Cardiac fibroblast (primary cell): ENCODE measurements around the gene CYTIP.
"Not testable (repeated sequence)": the region's sequence is repeated elsewhere in the genome, so short reads cannot be mapped to it uniquely, and the experiment has no call there.

Experiments
- DNase-seq, 2 donors: peaks; one replicate each; pipeline versions ENCODE4 v3.0.0 to v3.0.0-alpha.2; 2010; ENCODE audit warnings: low read depth in 2 of 2
- H3K4me3 ChIP-seq, 2 donors: replicated peaks in 1 of 2; 1 replicate in 1 of 2; 2 replicates in 1 of 2; pipeline ENCODE4 v1.5.1; 2011; ENCODE audit warnings: low read depth in 2 of 2, low read length in 2 of 2, mild to moderate bottlenecking in 2 of 2, moderate library complexity in 1 of 2
- TF ChIP-seq, protein P1 (sequence below): IDR thresholded peaks from one replicate; pipeline ENCODE4 v1.5.1; 2011; ENCODE audit warnings: low read depth, mild to moderate bottlenecking, low read length, inconsistent platforms

The CYTIP gene

DNA sequence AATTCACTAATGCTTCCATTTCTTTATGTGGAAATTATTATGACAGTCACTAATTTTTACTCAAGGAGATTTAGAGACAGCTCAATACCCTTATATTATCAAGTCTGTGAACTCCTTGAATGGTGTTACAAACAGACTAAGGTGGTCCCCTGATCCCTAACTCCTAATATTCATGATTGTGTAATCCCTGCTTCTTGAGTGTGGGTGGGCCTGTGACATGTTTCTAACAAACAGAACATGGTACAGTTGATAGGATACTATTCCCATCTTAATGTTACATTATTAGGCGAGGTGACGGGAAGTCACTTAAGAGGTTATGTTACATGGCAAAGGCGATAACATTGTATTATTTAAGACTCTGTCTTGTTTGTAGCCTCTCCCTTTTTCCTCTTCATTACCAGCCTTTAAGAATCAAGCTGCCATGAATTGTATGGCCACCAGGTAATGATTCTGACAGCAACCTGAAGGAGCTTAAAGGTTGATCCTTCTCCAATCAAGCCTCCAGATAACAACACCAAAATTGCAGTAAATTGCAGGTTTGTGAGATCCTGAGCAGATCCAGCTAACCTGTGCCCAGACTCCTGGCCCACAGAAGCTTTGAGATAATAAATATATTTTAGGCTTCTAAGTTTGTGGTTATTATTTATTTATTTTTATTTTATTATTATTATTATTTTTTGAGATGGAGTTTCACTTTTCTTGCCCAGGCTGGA lies 32.1 kb downstream of the CYTIP start:
- TF ChIP-seq, protein P1, sequence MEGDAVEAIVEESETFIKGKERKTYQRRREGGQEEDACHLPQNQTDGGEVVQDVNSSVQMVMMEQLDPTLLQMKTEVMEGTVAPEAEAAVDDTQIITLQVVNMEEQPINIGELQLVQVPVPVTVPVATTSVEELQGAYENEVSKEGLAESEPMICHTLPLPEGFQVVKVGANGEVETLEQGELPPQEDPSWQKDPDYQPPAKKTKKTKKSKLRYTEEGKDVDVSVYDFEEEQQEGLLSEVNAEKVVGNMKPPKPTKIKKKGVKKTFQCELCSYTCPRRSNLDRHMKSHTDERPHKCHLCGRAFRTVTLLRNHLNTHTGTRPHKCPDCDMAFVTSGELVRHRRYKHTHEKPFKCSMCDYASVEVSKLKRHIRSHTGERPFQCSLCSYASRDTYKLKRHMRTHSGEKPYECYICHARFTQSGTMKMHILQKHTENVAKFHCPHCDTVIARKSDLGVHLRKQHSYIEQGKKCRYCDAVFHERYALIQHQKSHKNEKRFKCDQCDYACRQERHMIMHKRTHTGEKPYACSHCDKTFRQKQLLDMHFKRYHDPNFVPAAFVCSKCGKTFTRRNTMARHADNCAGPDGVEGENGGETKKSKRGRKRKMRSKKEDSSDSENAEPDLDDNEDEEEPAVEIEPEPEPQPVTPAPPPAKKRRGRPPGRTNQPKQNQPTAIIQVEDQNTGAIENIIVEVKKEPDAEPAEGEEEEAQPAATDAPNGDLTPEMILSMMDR = no peak
- no peak for DNase-seq
- H3K4me3 ChIP-seq = no peak overlapping the region

DNA sequence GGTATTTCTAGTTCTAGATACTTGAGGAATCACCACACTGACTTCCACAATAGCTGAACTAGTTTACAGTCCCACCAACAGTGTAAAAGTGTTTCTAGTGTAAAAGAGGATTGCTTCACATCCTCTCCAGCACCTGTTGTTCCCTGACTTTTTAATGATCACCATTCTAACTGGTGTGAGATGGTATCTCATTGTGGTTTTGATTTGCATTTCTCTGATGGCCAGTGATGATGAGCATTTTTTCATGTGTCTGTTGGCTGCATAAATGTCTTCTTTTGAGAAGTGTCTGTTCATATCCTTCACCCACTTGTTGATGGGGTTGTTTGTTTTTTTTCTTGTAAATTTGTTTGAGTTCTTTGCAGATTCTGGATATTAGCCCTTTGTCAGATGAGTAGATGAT lies 38.5 kb downstream of the CYTIP start:
- not testable (repeated sequence) for DNase-seq

DNA sequence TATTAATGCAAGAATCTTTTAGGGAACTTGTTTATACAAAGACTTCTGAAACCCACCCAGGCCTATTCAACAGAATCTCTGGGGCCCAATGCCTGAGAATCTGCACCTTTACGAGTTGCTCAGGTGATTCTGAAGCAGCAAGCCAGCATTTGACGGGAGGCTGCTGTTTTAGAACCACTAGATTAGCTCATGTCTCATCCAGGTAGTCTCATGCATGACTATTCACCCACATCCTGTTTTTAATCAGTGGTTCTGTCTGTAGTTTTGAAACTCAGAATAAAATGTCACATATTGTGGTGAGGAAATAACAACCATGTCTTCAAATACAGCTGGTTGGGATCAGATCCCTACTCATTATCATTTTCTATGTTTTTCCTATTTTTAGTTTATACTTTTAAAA lies 39.5 kb downstream of the CYTIP start:
- TF ChIP-seq, protein P1 = no peak
- peak in 1 of 2 donors; percentile 44 for DNase-seq
- no peak overlapping the region for H3K4me3 ChIP-seq

More for the DNA sequence above, 38.5 kb downstream of the CYTIP start:
- not testable (repeated sequence) for H3K4me3 ChIP-seq

DNA sequence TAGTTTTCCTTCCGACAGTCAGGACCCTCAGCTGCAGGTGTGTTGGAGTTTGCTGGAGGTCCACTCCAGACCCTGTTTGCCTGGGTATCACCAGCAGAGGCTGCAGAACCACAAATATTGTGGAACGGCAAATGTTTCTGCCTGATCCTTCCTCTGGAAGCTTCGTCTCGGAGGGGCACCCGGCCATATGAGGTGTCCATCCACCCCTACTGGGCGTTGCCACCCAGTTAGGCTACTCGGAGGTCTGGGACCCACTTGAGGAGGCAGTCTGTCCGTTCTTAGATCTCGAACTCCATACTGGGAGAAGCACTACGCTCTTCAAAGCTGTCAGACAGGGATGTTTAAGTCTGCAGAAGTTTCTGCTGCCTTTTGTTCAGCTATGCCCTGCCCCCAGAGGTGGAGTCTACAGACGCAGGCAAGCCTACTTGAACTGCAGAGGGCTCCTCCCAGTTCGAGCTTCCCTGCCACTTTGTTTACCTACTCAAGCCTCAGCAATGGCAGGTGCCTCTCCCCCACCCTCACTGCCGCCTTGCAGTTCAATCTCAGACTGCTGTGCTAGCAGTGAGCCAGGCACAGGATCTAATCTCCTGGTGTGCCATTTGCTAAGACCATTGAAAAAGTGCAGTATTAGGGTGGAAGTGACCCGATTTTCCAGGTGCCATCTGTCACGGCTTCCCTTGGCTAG lies 40.9 kb downstream of the CYTIP start:
- not testable (repeated sequence) for H3K4me3 ChIP-seq, DNase-seq

DNA sequence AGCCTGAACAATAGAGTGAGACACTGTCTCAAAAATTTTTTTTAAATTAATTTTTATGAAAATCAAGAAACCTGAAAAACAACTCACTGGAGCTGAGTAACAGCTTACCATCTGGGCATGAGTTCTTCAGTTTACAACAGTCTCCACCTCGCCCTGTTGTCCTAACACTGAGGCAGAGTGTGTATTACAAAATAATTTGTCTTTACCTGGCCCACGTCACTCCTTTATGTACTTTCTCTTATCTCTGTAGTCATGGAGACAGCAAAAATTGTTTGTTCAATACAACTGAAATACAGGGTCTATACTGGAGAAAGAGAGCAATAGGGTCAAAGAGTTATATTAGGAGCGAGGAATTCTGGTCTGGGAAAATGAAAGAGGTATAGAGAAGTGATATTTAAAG lies 48.1 kb downstream of the CYTIP start:
- no peak overlapping the region for H3K4me3 ChIP-seq
- no peak for DNase-seq
- TF ChIP-seq, protein P1 = no peak

DNA sequence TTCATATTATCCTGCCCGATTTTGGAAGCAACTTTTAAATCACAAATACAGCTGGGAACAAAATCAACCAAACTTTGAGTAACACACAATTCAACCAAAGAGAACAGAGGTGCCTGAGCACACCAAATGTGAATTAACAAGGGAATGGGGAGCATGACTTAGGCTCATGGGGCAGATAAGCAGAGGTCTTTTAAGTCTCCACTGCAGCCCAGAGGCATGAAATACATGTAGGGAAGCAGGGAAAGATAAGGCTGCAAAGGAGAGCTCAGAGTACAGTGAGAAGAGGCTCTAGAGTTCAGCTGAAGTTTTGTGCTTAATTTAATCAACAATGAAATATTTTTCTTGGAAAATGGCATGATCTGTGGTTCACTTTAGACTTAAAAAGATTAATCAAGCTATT lies 49.0 kb downstream of the CYTIP start:
- H3K4me3 ChIP-seq = no peak overlapping the region
- TF ChIP-seq, protein P1 = no peak
- DNase-seq = no peak

DNA sequence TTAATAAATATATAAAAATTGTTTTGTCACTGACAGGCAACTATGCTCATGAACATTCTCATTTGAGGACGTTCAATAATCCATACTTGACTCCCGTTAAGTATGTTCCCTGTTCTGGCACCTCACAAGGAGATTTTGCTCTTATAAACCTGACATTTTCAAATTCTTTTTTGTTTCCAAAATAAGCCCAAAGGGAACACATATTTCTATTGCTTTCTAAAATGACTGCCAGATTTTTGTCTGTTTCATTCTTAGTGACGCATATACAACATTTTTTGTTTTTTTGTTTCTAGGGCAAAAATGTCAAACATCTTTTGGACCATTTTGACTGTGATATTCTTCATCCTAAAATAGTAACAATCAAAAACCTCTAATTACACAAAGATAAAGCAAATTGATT lies 50.5 kb downstream of the CYTIP start:
- TF ChIP-seq, protein P1 = no peak
- DNase-seq = no peak

DNA sequence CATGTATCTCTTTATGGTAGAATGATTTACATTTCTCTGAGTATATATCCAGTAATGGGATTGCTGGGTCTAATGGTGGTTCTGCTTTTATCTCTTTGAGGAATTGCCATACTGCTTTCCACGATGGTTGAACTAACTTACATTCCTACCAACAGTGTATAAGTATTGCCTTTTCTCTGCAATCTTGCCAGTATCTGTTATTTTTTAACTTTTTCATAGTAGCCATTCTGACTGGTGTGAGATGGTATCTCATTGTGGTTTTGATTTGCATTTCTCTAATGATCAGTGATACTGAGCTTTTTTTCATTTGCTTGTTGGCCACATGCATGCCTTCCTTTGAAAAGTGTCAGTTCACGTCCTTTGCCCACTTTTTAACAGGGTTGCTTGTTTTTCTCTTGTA lies 55.1 kb downstream of the CYTIP start:
- TF ChIP-seq, protein P1 = no peak
- no peak for DNase-seq
- no peak overlapping the region for H3K4me3 ChIP-seq

More for the DNA sequence above, 50.5 kb downstream of the CYTIP start:
- H3K4me3 ChIP-seq = no peak overlapping the region
